ENCODE data around the gene MON1A.

The MON1A gene

GRCh38 chr3:49929291-49930167, at the start of gene MON1A (continued):
- TF ChIP-seq REST (tag by site-specific recombination; IDR thresholded peaks at IDR 0.05) (no peak), KLF17 (tag by site-specific recombination; IDR thresholded peaks at IDR 0.05) (no peak), GLIS1 (tag by site-specific recombination; IDR thresholded peaks at IDR 0.05) (peak; percentile 74; the same call in 1 of the 2 replicates), ZNF623 (tag by site-specific recombination; IDR thresholded peaks at IDR 0.05) (no peak), ZNF248 (tag by site-specific recombination; IDR thresholded peaks at IDR 0.05) (no peak), GLI4 (tag by site-specific recombination; IDR thresholded peaks at IDR 0.05) (no peak), ZFP41 (tag by site-specific recombination; IDR thresholded peaks at IDR 0.05; ENCODE audit: borderline replicate concordance) (no peak), ZNF324 (tag by site-specific recombination; IDR thresholded peaks at IDR 0.05) (no peak), ZNF221 (tag by site-specific recombination; IDR thresholded peaks at IDR 0.05; ENCODE audit: borderline replicate concordance) (no peak), ZBTB11 (tag by site-specific recombination; conservative IDR thresholded peaks at IDR 0.05; ENCODE audit: low read depth) (peak; percentile 65), ZNF530 (tag by site-specific recombination; IDR thresholded peaks at IDR 0.05; ENCODE audit: low read depth) (no peak), ZNF157 (tag by site-specific recombination; IDR thresholded peaks at IDR 0.05) (no peak), ZSCAN5A (tag by site-specific recombination; IDR thresholded peaks at IDR 0.05) (no peak; the same call in 1 of the 2 replicates), ZNF433 (tag by site-specific recombination; IDR thresholded peaks at IDR 0.05; ENCODE audit: low read depth) (no peak), GFI1B (tag by site-specific recombination; IDR thresholded peaks at IDR 0.05) (no peak), ZNF19 (tag by site-specific recombination; IDR thresholded peaks at IDR 0.05; ENCODE audit: low read depth) (no peak), ZNF830 (tag by site-specific recombination; IDR thresholded peaks at IDR 0.05; ENCODE audit: low read depth) (no peak), HOXD13 (CRISPR knock-in tag; IDR thresholded peaks at IDR 0.05; ENCODE audit: borderline replicate concordance) (no peak), ZNF792 (tag by site-specific recombination; IDR thresholded peaks at IDR 0.05) (no peak), SCRT1 (tag by site-specific recombination; IDR thresholded peaks at IDR 0.05; ENCODE audit: borderline replicate concordance) (no peak), ZNF266 (tag by site-specific recombination; IDR thresholded peaks at IDR 0.05; ENCODE audit: low read depth) (no peak), ZSCAN4 (tag by site-specific recombination; IDR thresholded peaks at IDR 0.05) (no peak), ZFHX2 (tag by site-specific recombination; conservative IDR thresholded peaks at IDR 0.05) (peak; percentile 55; the same call in 1 of the 2 replicates), ZNF362 (tag by site-specific recombination; IDR thresholded peaks at IDR 0.05) (no peak), ZNF488 (tag by site-specific recombination; IDR thresholded peaks at IDR 0.05) (no peak)
